HG03139 (cell line): ENCODE results near the gene MAMDC2.
A peak's percentile ranks its signal among the peaks of the same experiment; 100 is the strongest.

Source experiments
- ATAC-seq: cut with Tn5 transposase; IDR thresholded peaks from one replicate; pipeline ENCODE4 v1.9.1; 2021; ENCODE audit not compliant: unreplicated experiment

Gene MAMDC2

GRCh38 chr9:70101265-70101664 is 57.6 kb downstream of the MAMDC2 start:
- ATAC-seq, result no peak

- ATAC-seq, result no peak
Measured at GRCh38 chr9:70105147-70105546, 61.5 kb downstream of the MAMDC2 start.

GRCh38 chr9:70106571-70106970 is 62.9 kb downstream of the MAMDC2 start:
- ATAC-seq, result no peak

- no peak for ATAC-seq
Measured at GRCh38 chr9:70107558-70107957, 63.9 kb downstream of the MAMDC2 start.

- no peak for ATAC-seq
Measured at GRCh38 chr9:70108181-70108580, 64.5 kb downstream of the MAMDC2 start.

- no peak for ATAC-seq
Measured at GRCh38 chr9:70110194-70111041, 66.8 kb downstream of the MAMDC2 start.

- peak; percentile 52 for ATAC-seq
Measured at GRCh38 chr9:70111042-70111602, 67.5 kb downstream of the MAMDC2 start.

GRCh38 chr9:70111641-70112236 is 68.1 kb downstream of the MAMDC2 start:
- ATAC-seq, result no peak

- no peak for ATAC-seq
Measured at GRCh38 chr9:70112981-70113380, 69.3 kb downstream of the MAMDC2 start.

GRCh38 chr9:70113403-70114022 is 69.9 kb downstream of the MAMDC2 start:
- ATAC-seq, result peak; percentile 64

GRCh38 chr9:70114898-70115297 is 71.2 kb downstream of the MAMDC2 start:
- ATAC-seq, result no peak

- no peak for ATAC-seq
Measured at GRCh38 chr9:70117835-70118319, 74.2 kb downstream of the MAMDC2 start.

GRCh38 chr9:70119786-70120185 is 76.1 kb downstream of the MAMDC2 start:
- ATAC-seq, result no peak

- ATAC-seq, result no peak
Measured at GRCh38 chr9:70120834-70121510, 77.3 kb downstream of the MAMDC2 start.

- no peak for ATAC-seq
Measured at GRCh38 chr9:70121818-70122436, 78.3 kb downstream of the MAMDC2 start.

GRCh38 chr9:70123695-70124094 is 80.0 kb downstream of the MAMDC2 start:
- ATAC-seq, result no peak

GRCh38 chr9:70125621-70126263 is 82.1 kb downstream of the MAMDC2 start:
- no peak for ATAC-seq

GRCh38 chr9:70127036-70127435 is 83.4 kb downstream of the MAMDC2 start:
- ATAC-seq, result no peak

GRCh38 chr9:70127540-70128416 is 84.1 kb downstream of the MAMDC2 start:
- ATAC-seq, result no peak
